GM19193 (cell line): ENCODE data around the gene VSTM4.

Source experiments
- POLR2A ChIP-seq: IDR thresholded peaks from 4 replicates; pipeline ENCODE4 v1.6.1; 2011; ENCODE audit not compliant: insufficient read depth, insufficient read length; ENCODE audit errors: extremely low read depth

Gene VSTM4

DNA sequence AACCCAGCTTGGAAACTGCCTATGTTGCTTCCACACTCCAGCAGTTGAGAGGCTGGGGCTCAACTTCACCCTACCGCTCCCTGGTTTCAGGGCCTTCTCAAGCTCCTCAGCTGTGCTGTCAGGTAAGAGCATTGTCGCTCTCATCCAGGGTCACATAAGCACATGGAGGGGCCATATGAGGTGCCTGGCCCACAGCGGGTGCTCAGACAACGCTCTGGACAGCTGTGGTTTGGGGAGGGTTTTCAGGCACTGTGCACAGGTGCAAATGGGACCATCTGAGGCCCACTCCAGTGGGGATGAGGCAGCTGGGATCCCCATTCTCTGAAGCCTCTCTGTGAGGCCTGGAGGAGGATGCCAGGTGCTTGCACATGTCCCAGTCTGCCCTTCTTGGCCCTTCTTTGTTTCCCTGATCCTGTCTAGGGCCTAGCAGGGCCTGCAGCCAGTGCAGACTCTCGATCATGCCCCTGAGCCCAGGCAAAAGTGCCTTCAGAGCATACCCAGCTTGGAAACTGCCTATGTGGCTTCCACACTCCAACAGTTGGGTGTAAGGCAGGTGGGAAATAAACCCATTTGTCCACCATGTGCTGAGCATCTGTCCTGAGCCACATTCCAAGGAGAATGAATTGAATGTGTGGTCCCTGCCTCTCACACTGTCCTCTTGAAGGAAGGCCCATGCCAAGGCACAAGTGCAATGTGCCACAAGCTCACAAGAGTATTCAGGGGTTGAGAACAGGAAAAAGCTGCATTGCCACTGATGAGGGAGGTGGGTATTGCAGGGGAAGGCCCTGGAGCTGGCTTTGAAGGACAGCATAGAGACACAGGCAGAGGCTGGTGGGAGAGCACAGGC is 40.3 kb downstream of the VSTM4 start:
- no peak for TF ChIP-seq POLR2A

DNA sequence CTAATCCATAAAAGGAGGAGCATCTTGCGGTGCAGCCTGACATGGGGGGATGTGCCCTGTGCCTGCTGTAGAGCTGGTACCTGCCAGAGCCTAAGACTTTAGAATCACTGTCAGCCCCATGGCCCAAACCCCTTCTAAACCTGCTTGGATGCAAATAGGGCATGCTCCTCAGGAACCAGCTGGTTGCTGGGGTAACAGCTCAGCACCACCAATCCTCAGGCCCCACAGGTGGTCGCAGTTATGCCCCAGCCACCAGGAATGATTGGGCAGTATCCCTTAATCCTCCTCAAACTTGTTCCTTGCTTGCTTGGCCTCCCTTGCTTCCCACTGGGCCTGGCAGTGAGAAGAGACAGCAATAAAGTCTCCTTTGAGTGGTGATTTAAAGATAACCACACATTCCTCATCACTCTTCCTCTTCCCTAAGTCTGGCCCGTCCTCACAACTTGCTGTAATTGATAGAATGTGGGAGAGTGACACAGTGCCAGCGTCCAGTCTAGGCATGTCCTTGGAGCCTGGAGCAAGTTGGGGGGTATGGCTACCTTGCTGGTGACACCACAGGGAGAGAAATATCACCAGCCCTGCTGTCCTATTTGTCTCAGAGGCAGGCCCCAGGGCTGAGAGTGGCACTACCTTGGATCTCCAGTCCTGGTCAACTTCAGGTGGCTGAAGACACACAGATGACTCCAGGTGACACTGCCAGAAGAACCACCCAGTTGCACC is 43.0 kb downstream of the VSTM4 start:
- TF ChIP-seq POLR2A = no peak

DNA sequence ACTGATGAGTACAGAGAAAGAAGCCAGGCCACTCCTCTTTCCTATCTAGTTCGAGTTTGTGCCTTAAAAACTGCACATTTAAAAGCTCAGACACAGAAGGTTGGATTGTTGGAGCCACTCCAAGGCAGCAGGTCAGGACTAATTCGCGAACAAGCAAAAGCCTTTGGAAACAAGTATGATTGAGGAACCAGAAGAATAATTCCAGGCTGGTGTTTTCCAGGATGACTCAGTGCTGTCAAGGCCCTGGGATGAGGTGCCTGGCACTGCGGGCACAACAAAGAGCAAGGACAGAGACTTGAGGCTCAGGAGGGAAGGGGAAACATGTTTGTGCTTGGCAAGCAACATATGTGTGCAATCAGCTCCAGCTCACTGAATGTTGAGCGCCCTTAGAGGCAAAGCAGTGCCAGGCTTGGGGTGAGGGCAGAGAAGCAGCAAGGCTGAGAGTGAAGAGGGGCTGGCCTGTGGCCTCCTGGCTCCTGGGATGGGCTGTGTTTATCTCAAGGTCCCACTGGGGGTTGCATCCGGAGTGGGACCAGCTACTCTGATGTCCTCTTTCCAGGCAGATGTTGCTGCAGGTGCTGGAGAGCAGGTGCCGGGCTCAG is 44.1 kb downstream of the VSTM4 start:
- TF ChIP-seq POLR2A = no peak

DNA sequence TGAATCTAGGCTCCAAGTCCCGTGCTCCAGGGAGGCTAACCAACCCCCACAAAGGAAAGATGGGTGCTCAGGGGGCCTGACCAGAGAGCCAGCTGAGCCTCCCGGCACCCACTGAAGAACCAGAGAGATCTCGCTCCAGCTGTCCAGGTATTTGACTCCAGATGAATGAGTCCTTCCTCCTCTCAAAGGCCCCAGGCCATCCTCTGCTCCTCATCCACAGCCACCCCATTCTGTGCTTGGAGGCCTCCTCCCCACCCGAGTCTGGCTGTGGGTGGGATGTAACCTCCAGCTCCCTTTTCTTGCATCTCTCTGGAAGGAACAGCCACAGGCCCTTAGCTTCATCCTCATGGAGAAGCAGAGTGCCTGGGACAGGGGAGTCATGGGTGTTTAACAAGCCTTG is 44.6 kb downstream of the VSTM4 start:
- TF ChIP-seq POLR2A = no peak

DNA sequence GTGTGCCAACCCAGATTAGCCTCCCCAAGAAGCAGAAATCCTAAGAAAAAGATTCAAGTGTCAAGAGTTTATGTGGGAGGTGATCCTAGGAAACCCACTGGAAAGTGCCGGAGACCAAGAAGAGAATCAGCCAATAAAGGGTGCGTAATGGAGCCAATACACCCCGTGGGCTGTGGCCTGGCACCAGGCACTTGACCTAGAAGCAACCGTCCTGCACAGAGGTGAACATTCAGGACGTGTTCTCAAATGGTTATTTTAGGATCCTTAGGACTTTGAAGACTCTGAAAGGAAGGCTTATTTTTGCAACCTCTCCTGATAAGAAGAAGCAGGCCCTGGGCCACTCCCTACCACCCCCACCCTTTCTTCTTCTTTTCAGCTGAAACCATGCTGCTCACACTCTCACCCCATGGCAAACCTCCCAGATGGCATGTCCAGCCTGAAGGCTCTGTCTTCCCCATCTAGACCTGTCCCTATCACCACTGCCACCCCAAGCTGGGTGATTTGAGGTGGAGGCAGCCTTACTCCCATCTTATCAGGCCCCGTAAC is 46.6 kb downstream of the VSTM4 start:
- TF ChIP-seq POLR2A = no peak

DNA sequence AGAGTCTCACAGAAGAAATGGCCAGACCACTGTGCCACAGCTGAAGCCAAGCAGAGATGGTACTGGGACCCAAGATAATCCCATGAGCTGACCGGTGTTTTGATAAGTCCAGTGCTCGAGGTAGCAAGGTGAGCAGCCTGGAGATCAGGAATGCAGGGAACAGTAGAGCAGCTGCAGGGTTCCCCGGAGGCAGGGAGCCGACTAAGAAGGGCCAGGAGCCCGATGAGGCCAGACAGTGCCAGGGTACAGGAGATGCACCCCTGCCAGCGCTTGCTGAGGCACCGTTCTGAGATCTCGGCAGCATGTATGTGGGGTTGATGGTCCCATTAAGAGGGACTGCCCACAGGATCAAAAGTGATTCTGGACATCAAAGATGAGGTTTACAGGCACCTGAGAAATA is 47.1 kb downstream of the VSTM4 start:
- no peak for TF ChIP-seq POLR2A

DNA sequence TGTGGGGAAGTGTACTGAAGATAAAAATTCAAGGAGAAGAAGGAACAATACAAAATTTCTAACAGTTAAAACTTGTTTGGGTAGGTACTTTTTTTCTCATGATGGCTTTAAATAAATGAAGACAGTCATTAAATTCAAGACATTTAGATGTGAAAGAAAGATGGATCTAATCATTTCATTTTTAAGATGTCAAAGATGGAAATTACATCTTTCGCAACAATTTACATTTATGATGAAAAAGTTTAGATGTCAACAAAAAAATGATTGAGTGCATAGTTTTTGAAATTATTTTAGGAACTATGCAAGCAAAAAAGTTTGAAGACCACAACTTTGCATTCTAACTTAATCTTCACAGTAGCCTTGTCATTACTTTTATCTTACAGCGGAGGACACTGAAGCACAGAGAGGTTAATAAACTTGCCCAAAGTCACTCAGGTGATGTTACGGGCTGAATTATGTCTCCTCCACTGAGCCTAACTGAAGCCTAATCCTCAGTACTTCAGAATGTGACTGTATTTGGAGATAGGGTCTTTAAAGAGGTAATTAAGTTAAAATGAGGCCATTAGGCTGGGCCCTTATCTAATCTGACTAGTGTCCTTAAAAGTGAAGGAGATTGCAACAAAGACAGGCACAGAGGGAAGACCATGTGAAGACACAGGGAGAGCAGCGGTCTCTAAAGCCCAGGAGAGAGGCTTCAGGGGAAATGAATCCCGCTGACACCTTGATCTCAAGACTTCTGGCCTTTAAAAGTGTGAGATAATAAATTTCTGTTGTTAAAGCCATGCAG is 48.2 kb downstream of the VSTM4 start:
- TF ChIP-seq POLR2A = no peak

DNA sequence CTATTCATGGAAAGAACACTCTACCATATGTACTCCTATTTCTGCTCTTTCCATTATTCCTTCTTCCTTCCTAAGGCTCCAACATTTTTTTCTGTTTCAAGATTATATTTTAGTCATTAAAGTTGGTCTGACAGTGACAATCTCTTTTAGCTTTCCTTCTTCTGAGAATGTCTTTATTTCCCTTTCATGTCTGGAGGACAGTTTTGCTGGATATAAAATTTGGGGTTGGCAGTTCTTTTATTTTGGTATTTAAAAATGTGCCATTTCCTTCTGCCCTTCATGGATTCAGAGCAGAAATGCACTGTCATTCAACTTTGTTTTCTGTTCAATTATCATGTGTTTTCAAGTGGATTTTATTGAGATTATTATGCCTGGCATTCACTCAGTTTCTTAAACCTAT is 53.1 kb downstream of the VSTM4 start:
- no peak for TF ChIP-seq POLR2A

DNA sequence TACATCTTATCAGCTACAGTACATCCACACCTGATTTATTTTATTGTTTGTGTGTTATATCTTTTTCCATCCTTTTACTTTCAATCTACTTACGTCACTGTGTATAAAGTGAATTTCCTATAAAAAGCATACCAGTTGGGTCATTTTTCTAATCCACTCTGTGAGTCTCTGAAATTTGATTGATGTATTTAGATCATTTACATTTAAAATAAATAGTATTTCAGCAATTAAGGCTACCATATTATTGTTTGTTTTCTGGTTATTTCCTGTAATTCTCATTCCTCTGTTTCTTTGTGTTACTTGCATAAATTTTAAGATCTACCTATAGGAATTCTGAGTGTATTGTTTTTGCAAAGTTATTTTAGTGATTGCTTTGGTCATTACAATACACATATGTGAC is 53.7 kb downstream of the VSTM4 start:
- TF ChIP-seq POLR2A = no peak

DNA sequence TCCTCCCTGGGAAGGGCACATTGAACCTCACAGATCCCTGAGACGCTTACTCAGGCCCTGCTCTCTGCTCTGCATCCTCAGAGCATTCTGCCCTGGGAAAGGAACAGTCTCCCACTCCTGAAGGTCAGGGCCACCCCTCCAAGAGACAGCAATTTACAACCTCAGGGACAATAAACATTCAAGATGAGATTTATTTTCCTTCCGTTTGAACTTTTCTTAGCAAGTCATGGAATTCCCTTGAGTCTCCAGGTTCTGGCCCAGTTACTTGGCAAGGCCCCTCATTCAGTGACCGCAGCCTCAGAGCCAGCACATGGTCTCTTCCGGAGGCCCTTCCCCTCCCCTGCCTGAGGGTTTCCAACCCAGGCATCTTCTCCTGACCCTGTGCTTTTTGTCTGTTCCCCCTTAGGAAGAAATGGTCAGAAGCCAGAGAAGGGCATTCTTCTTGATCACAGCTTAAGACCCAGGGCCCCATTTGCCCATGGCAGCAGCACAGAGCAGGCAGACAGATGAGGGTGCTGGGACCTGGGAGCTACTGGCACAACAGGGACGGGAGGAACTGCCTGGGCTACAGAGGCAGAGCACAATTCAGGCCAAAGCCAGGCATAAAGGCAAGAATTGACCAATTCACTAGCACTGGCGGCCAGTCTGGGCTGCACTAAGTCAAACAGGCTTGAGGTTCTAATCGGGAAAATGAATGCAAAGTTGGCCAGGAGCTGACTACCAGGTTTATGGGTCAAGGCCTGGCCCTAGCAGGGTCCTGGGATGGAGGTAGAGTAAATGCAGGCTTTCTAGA is 56.7 kb downstream of the VSTM4 start:
- TF ChIP-seq POLR2A = no peak

DNA sequence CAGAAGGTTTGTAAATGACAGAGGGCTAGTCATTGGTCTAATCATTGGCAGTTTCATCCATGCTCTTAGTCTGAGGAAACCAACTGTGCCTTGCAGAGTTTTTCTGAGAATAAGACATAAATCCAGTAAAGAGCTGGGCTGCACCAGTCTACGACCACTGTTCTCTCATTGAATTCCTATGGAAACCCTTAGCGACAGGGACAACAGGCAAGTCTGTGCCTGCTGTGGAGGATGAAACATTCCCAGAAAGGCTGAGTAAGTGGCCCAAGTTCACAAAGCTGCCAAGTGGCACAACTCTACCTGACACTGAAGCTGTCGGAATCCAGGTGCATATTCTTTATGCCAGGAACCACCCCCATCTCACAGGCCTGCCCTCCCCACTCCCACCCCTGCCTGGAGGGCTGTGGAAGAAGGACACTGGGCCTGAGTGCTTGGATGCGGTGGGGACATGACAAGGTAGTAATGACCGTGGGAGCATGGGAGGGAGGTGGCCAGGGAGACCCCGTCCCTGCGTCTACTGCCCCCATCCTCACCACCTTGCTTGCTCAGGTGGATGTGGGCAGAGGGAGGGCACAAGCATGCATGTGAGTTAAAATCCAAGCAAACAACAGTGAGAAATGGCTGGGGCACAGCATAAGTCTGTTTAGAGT is 58.0 kb downstream of the VSTM4 start:
- no peak for TF ChIP-seq POLR2A

DNA sequence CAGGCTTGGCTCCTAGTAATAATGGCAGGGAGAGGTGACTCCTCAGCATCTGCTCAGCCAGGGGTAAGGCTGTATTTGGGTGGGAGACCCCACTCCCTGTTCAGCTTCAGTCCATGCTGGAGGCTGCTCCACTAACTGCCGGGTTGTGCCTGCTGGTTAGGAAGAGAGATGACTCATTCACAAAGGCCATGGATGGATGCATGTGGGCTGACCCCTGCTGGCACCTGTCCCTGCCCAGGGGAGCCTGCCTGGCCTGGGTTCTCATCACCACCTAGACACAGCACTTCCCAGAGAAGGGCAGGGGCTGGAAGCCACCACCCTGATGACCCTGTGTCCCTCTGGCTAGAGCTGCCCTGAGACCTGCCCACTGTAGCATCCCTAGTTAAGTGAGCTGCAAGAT is 59.0 kb downstream of the VSTM4 start:
- TF ChIP-seq POLR2A = no peak

DNA sequence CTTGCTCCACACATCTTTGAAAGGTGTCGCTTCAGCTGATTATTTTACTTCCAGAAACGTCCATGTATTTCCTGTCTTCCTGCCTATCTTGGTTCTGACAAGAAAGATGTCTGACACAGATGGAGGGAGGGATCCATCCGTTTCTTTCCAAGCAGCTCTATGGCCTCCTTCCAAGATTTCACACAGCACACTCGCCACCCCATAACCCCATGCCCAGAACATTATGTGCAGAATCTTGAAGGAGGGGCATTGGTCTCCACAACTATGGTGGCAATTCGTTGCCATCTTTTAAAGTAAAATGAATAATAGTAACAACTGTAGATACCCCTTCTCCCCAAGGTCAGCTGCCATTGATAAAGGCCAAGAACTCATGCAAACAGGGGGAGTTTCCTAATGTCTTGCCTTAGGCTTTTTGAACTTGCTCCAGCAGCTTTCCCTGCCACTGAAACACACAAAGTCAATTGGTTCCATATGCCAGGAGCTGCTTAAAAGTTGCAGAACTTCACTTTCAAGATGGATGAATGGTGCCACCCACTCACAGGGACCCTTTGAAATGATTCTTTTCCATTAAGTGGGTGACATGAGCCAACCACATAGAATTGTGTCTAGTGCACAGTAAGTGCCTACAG is 60.0 kb downstream of the VSTM4 start:
- TF ChIP-seq POLR2A = no peak
